ENCODE measurements around the gene MCRS1.

DNA sequence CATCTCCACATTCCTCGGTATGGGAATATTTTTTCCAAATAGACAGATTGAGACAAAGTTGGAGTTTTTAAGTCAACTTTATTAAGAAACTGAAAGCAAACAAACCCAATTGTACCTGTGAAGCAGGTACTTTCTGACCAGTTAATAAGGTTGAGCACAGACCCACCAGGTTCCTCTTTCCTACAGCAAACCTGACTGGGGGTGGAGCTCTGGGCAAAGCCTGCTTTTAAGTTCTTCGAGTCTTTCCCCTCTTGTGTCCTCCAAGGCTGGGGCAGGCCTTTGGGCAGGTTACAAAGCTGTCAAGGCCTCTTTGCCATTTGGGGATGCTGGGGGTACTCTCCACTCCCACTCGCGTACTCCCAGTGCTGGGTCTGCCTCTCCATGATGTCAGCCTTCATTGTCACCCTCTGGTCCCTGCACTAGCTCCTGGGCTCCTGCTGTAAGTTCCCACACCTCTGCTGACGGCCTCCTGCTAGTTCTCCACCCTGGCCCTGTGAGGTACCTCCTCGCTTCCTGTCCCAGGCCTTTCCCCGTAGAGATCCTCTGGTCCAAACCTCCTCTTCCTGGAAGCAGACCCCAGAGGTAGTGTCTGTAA is 25.9 kb downstream of the MCRS1 start:
- no peak for TF ChIP-seq CREB1 (IDR thresholded peaks at IDR 0.05; ENCODE audit: low read depth)
- TF ChIP-seq, protein P1, sequence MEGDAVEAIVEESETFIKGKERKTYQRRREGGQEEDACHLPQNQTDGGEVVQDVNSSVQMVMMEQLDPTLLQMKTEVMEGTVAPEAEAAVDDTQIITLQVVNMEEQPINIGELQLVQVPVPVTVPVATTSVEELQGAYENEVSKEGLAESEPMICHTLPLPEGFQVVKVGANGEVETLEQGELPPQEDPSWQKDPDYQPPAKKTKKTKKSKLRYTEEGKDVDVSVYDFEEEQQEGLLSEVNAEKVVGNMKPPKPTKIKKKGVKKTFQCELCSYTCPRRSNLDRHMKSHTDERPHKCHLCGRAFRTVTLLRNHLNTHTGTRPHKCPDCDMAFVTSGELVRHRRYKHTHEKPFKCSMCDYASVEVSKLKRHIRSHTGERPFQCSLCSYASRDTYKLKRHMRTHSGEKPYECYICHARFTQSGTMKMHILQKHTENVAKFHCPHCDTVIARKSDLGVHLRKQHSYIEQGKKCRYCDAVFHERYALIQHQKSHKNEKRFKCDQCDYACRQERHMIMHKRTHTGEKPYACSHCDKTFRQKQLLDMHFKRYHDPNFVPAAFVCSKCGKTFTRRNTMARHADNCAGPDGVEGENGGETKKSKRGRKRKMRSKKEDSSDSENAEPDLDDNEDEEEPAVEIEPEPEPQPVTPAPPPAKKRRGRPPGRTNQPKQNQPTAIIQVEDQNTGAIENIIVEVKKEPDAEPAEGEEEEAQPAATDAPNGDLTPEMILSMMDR (IDR thresholded peaks at IDR 0.05 in 2 of 3, conservative IDR thresholded peaks at IDR 0.05 in 1 of 3; ENCODE audit: control insufficient read depth in 2 of 3, extremely low read depth in 1 of 3, insufficient read depth in 1 of 3, low read depth in 3 of 3, low read length in 3 of 3) = no peak
- TF ChIP-seq NFXL1 (IDR thresholded peaks at IDR 0.05; ENCODE audit: borderline replicate concordance) = no peak
- no peak for TF ChIP-seq RB1 (IDR thresholded peaks at IDR 0.05; ENCODE audit: borderline replicate concordance)
- no peak for TF ChIP-seq CBX5 (IDR thresholded peaks at IDR 0.05; ENCODE audit: low read depth)
- TF ChIP-seq, protein P2, sequence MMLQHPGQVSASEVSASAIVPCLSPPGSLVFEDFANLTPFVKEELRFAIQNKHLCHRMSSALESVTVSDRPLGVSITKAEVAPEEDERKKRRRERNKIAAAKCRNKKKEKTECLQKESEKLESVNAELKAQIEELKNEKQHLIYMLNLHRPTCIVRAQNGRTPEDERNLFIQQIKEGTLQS (IDR thresholded peaks at IDR 0.05; ENCODE audit: borderline replicate concordance, extremely low read depth, low read depth, low read length) = no peak

Data from GM12878 (cell line).